Suprapubic skin (tissue), 4 donors: ENCODE data around the gene TMEM191B.
"Not testable (repeated sequence)": the region's sequence is repeated elsewhere in the genome, so short reads cannot be mapped to it uniquely, and the experiment has no call there.

ENCODE experiments used
- CTCF ChIP-seq, 2 donors: fragments of 200-600 bp in 1 of 2; fragments of 450-650 bp in 1 of 2; sonication (generic) in 1 of 2; IDR thresholded peaks; one replicate each; pipeline ENCODE4 v1.5.1; 2016 to 2019; ENCODE audit warnings: antibody characterized with exemption in 2 of 2, mild to moderate bottlenecking in 1 of 2, moderate library complexity in 1 of 2
- EP300 ChIP-seq: sonication (generic); formaldehyde crosslinking; IDR thresholded peaks from one replicate; pipeline ENCODE4 v1.6.1; 2017; ENCODE audit warnings: antibody characterized with exemption
- POLR2A ChIP-seq, 2 donors: fragments of 450-650 bp; IDR thresholded peaks; one replicate each; pipeline ENCODE4 v1.6.1; 2017; ENCODE audit warnings: antibody characterized with exemption in 2 of 2, mild to moderate bottlenecking in 2 of 2, moderate library complexity in 2 of 2
- POLR2AphosphoS5 ChIP-seq, 3 donors: sonication (generic); formaldehyde crosslinking; IDR thresholded peaks; one replicate each; pipeline ENCODE4 v1.6.1; 2017; ENCODE audit warnings: antibody characterized with exemption in 3 of 3

GRCh38 chr22:18575686-18576085 lies 48.1 kb downstream of the TMEM191B start:
- not testable (repeated sequence) for TF ChIP-seq CTCF (IDR thresholded peaks at IDR 0.05); EP300; POLR2AphosphoS5 (IDR thresholded peaks at IDR 0.05); POLR2A (IDR thresholded peaks at IDR 0.05)
